H1 (cell line): Measurements from ENCODE around the gene NPR2. TPM values are rescaled to one million over a fixed set of nuclear protein-coding genes. Genes with fewer than 3 reads are reported as not detected.

Experiments used
- KDM1A ChIP-seq: fragments of 200-600, 300-600 bp; sonication (generic); IDR thresholded peaks from 2 replicates; pipeline ENCODE4 v1.7.1; 2016; ENCODE audit warnings: mild to moderate bottlenecking, low read length, borderline replicate concordance
- SP1 ChIP-seq: IDR thresholded peaks from 2 replicates; pipeline ENCODE4 v1.6.1; 2011; ENCODE audit warnings: low read depth, low read length
- polyA plus RNA-seq, 7 experiments: library from polyadenylated mRNA; depleted of rRNA in 3 of 7; stranded (reverse) in 5 of 7; unstranded in 2 of 7; fragments of >200 nt in 5 of 7; fragments of 200-250 nt in 2 of 7; gene quantifications; 1 replicate in 5 of 7; 2 replicates in 1 of 7; 4 replicates in 1 of 7; pipeline versions ENCODE4 v1.2.1 to v1.2.3, GENCODE V29; 2011 to 2013; ENCODE audit warnings: missing spikeins in 2 of 7, mixed read lengths in 2 of 7
- total RNA-seq: library from RNA; stranded (reverse); fragmentation: NEBNext Ultra II Directional; extraction: Animal tissue kit (Norgen Biotek cat#: 25700); gene quantifications from 2 replicates; pipeline ENCODE4 v1.2.1, GENCODE V29; 2021
- TF ChIP-seq, protein P1 (sequence below): fragments of 300-600 bp; sonication (generic); IDR thresholded peaks from 2 replicates; pipeline ENCODE4 v1.7.1; 2012; ENCODE audit warnings: low read length, moderate library complexity, mild to moderate bottlenecking, inconsistent platforms; ENCODE audit not compliant: insufficient replicate concordance

Gene NPR2
- total and polyA plus RNA-seq, 2 of the 8 experiments (the other 6 are each of a cell fraction or from before 2014, with no cell fraction given) = 11.0 to 17.0 TPM

DNA sequence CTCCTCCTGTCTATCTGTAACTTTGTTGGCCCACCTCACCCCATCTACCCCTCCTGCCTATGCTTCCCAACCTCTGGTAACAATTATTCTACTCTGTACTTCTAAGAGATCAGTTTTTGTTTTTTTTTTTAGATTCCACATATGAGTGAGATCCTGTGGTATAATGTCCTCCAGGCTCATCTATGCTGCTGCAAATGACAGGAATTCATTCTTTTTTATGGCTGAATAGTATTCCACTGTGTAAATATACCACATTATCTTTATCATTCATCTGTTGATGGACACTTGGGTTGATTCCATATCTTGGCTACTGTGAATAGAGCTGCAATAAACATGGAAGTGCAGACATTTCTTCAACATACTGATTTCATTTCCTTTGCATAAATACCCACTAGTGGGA, 8.0 kb upstream of the NPR2 start (continued):
- TF ChIP-seq, protein P1, sequence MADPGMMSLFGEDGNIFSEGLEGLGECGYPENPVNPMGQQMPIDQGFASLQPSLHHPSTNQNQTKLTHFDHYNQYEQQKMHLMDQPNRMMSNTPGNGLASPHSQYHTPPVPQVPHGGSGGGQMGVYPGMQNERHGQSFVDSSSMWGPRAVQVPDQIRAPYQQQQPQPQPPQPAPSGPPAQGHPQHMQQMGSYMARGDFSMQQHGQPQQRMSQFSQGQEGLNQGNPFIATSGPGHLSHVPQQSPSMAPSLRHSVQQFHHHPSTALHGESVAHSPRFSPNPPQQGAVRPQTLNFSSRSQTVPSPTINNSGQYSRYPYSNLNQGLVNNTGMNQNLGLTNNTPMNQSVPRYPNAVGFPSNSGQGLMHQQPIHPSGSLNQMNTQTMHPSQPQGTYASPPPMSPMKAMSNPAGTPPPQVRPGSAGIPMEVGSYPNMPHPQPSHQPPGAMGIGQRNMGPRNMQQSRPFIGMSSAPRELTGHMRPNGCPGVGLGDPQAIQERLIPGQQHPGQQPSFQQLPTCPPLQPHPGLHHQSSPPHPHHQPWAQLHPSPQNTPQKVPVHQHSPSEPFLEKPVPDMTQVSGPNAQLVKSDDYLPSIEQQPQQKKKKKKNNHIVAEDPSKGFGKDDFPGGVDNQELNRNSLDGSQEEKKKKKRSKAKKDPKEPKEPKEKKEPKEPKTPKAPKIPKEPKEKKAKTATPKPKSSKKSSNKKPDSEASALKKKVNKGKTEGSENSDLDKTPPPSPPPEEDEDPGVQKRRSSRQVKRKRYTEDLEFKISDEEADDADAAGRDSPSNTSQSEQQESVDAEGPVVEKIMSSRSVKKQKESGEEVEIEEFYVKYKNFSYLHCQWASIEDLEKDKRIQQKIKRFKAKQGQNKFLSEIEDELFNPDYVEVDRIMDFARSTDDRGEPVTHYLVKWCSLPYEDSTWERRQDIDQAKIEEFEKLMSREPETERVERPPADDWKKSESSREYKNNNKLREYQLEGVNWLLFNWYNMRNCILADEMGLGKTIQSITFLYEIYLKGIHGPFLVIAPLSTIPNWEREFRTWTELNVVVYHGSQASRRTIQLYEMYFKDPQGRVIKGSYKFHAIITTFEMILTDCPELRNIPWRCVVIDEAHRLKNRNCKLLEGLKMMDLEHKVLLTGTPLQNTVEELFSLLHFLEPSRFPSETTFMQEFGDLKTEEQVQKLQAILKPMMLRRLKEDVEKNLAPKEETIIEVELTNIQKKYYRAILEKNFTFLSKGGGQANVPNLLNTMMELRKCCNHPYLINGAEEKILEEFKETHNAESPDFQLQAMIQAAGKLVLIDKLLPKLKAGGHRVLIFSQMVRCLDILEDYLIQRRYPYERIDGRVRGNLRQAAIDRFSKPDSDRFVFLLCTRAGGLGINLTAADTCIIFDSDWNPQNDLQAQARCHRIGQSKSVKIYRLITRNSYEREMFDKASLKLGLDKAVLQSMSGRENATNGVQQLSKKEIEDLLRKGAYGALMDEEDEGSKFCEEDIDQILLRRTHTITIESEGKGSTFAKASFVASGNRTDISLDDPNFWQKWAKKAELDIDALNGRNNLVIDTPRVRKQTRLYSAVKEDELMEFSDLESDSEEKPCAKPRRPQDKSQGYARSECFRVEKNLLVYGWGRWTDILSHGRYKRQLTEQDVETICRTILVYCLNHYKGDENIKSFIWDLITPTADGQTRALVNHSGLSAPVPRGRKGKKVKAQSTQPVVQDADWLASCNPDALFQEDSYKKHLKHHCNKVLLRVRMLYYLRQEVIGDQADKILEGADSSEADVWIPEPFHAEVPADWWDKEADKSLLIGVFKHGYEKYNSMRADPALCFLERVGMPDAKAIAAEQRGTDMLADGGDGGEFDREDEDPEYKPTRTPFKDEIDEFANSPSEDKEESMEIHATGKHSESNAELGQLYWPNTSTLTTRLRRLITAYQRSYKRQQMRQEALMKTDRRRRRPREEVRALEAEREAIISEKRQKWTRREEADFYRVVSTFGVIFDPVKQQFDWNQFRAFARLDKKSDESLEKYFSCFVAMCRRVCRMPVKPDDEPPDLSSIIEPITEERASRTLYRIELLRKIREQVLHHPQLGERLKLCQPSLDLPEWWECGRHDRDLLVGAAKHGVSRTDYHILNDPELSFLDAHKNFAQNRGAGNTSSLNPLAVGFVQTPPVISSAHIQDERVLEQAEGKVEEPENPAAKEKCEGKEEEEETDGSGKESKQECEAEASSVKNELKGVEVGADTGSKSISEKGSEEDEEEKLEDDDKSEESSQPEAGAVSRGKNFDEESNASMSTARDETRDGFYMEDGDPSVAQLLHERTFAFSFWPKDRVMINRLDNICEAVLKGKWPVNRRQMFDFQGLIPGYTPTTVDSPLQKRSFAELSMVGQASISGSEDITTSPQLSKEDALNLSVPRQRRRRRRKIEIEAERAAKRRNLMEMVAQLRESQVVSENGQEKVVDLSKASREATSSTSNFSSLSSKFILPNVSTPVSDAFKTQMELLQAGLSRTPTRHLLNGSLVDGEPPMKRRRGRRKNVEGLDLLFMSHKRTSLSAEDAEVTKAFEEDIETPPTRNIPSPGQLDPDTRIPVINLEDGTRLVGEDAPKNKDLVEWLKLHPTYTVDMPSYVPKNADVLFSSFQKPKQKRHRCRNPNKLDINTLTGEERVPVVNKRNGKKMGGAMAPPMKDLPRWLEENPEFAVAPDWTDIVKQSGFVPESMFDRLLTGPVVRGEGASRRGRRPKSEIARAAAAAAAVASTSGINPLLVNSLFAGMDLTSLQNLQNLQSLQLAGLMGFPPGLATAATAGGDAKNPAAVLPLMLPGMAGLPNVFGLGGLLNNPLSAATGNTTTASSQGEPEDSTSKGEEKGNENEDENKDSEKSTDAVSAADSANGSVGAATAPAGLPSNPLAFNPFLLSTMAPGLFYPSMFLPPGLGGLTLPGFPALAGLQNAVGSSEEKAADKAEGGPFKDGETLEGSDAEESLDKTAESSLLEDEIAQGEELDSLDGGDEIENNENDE = no peak
- TF ChIP-seq KDM1A (no peak), SP1 (no peak)
- TF ChIP-seq, all 59 proteins: peak for 0
